CD4-positive, alpha-beta T cell treated with Interleukin-1 beta for 1 hour (primary cell): ENCODE measurements around the gene EPB42.
"Not testable (repeated sequence)": the region's sequence is repeated elsewhere in the genome, so short reads cannot be mapped to it uniquely, and the experiment has no call there.

Source experiments
- DNase-seq, 2 donors: peaks; one replicate each; pipeline ENCODE4 v3.0.0-alpha.2; 2020 to 2022

Gene EPB42

DNA sequence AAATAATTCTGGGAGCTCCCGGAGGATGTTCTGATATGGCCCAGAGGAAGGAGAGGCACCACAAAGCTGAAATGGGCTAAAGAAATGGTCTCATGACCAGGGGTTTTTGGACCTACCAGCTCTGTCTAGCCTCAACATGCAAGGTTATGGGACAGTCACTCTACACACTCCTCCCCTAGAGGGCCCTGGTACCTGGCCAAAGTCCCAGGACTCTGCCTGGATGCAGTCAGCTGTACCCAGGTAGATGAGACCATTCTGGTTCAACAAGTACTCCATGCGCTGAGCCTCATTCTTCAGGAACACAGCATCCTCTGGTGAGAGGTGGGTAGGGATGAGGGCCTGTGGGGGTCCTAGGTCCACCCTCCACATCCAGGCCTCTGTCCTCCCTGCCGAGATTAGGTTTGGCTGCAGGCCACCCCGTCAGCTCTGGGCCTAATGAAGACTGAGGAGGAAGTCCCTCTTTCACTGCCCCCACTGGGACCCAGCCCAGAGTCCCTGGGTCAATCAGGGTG, 9.5 kb downstream of the EPB42 start:
- DNase-seq, result no peak

DNA sequence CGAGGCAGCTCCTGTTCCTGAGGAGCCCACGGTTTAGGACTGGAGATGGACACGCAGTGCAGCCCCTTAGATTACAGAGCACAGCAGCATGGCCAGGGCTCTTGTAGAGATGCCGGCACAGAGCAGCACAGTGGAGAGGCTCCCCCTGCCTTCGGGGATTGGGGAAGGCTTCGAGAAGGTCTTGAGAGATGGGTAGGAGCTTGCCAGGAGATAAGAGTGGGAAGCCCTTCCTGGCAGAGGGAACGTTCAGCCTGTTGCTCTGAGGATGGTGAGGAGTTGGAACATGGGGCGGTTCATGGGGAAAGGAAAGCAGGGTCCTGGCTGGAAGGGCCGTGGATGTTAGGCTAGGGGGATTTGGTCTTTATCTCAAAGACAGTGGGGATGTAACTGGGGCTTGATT, 10.0 kb downstream of the EPB42 start:
- DNase-seq, result no peak

DNA sequence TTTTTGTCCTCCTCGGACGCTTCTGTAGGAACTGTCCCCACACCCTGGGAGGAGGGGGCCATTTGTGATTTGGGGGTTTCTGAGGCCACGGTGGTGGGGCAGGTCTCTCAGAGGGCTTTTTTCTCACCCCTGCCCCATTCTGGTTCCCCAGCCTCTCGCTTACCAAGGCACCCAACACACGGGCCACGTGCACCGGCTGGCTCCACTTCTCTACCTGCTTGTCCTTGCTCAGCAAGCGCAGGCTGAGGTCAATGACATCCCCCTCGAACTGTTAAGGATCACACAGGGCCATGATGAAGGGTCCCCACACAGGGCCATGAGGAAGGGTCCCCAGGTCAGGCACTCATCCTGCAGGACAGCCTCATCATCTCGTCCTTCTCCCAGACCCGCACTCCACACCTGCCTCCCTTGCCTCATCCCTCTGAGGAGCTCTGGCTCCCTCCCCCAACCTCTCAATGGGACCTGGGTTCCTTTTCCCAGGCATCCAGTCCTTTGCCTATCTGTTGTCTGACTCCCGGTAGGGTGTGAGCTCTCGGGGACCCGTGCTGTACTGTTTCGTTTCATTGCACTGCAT, 10.6 kb downstream of the EPB42 start:
- no peak for DNase-seq

DNA sequence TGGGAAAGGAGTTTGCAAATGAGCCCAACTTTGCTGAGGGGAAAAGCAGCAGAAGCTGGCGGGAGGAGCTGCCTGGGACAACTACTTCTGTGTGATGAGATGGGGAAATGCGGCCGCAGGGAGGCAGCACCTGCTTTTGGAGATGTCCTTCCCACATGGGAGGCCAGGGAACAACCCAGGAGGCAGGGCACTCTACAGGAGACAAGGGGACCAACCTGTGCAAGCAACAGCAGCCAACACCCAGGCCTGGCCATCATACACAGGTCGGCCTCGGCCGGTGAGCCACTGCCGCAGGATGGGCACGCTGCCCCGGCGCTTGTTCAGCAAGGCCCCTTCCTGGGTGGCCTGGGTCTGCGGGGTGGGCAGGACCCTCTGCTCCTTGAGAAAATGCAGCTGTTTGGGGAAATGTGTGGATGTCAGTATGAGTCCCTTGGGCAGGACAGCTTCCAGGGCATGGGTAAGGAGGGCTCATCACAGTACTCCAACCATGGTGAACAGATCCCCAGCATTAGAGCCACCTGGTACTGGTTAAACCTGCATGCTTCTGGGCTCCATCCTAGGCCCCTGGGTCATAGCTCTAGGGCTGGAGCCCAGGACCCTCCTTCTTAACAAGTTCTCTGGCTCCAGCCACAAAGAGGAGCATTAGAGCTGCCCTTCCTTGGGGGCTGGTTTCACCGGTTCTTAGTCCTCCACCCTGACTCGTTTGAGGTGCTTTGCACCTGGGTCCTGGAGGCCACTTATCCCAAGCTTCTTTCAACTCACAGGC, 11.6 kb downstream of the EPB42 start:
- DNase-seq, result no peak

DNA sequence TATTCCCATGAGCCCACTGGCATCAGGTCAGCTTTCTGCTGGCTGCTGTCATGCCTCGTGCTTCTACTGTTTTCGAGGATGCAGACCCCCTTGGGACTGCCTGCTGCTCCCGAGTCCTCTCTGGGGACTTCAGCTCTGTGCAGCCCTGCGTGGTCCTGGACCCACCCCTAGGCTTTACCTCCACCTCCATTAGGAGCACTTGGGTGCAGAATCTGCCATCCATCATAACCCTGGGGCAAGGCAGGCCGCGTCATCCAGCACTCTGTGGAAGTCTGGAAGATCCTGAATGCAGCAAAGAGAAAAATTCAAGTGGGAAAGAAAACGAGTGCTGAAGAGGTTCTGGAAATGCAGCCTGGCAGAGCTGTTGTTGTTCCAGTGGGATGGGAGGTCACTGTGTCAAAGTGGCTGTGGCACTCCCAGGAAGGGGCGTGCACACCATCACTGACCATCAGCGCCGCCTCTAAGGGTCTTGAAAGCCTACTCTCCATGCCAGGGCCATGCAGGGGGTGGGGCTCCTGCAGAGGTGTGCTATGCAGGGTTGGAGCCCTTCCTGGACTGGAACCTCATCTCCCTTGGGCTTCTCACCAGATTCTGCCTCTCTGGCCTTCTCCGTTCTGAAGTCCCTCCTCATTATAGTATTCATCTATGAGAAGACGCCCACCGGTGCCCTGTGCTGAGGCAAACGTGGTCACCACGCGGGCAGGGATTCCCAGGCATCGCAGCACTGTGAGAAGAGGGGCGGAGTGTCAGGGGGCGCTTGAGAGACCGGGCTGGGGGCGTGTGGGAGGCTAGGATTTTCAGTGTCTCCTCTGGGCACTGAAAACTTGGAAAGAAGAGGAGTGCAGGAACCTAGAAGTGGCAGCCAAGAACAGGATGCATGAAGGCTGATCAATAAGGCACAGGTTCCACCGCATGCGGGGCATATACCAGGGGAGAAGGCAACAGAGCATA, 12.5 kb downstream of the EPB42 start:
- DNase-seq, result no peak

DNA sequence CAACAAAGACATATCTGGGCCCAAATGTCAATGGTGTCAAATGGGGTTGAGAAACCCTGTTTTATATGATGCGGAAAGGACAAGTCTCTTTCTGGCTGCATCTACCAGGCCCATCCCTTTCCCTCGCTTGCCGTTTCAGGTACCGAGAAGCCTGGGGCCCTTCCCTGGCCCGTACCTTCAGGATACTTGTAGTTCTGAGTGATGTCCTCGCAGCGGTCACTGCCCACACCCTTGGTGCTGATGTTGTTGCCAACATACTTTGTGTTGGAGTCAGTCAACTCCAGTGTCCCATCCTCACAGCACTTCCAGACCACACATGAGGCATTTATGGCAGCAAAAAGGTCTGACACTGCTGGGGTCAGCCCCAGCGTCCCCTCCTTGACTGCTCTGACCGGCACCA, 13.8 kb downstream of the EPB42 start:
- DNase-seq, result no peak

DNA sequence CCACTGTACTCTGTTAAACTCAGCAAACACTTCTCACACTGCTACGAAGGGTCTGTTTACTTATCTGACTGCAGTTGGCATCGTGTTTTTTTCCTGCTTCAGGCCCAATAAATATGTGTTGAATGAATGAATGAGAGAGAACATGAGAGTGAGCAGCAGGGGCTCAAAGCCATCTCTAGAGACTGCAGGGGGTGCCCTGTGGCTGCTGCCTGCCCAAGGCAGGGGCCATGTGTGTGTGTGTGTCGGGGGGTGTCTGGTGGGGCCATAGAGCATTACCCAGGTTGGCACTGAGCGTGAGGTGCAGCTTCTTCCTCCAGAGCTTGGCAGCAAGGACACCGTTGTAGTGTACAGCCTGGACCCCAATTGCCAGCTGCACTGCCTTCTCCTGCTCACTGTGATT, 14.8 kb downstream of the EPB42 start:
- DNase-seq, result no peak

DNA sequence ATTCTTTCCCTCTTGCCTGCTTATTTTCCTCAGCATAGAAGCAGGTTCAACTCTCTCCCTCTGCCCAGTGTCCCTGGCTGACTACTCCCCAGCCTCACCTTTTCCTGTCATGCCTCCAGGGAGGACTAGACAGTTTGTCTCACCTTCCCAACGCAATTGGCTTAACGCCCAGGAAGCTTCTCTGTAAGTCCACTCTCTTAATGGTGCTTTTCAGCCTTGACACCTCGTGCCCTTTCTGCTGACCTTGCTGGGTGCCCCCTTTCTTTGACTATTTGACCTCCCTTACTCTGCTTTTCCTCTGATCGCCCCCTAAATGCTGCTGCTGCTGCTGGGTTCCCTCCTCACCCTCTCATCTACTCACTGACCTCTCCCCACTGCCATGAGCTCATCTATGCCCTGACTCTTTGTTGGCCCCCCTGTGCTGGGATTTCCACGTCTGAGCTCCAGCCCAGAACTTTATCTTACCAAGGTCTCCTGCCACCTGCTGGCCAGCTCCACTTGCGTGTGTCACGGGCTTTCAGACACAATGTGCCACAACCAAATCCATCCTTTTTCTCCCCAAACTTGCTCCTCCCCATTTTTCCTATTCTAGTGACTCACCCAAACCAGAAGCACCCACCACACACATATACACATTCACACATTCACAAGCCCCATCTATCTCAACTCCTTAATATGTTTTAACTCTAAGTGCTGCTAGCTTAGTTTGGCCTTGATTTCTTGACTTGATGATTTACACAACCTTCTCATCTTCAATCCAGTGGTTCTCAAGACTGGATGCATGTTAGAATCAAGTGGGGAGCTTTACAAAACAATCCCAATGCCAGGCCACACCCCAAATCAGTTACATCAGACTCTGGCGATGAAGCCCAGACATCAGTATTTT, 16.6 kb downstream of the EPB42 start:
- DNase-seq, result peak; percentile 36 to 47

DNA sequence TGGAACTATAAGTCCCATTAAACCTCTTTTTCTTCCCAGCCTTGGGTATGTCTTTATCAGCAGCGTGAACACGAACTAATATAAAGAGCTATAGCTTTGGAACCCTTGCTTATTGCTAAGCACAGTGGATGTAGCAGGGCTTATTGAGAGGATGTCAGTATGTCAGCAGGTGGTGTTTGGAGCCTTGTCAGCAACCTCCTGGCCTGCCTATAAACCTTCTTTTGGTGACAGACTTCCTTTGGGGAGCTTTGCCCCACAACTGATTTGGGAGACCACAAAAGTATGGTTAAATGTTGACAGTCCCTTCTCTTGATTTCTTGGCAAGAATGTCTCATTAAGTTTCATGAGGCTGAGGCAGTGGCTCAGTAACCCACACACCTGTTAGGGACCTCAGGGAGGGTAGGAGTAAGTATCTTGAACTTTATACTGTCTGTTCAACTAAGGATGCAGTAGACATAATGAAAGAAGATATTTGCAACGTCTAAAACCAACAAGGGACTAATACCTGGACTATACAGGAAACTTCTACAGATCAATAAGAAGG, 20.8 kb downstream of the EPB42 start:
- DNase-seq, result no peak

DNA sequence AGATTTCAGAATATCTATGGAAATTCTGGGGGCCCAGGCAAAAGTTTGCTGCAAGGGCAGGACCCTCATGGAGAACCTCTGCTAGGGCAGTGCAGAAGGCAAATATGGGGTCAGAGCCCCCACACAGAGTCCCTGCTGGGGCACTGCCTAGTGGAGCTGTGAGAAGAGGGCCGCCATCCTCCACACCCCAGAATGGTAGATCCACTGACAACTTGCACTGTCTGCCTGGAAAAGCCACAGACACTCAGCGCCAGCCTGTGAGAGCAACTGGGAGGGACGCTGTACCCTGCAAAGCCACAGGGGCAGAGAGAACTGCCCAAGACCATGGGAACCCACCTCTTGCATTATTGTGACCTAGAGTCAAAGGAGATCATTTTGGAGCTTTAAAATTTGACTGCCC, 21.8 kb downstream of the EPB42 start:
- DNase-seq, result no peak

DNA sequence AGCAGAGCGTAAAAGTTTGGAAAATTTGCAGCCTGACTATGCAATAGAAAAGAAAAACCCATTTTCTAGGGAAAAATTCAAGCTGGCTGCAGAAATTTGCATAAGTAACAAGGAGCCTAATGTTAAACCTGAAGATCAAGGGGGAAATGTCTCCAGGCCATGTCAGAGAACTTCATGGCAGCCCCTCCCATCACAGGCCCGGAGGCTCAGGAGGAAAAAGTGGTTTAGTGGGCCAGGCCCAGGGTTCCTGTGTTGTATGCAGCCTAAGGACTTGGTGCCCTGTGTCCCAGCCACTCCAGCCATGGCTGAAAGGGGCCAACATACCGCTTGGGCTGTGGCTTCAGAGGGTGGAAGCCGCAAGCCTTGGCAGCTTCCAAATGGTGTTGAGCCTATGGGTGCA, 22.3 kb downstream of the EPB42 start:
- DNase-seq, result not testable (repeated sequence)

DNA sequence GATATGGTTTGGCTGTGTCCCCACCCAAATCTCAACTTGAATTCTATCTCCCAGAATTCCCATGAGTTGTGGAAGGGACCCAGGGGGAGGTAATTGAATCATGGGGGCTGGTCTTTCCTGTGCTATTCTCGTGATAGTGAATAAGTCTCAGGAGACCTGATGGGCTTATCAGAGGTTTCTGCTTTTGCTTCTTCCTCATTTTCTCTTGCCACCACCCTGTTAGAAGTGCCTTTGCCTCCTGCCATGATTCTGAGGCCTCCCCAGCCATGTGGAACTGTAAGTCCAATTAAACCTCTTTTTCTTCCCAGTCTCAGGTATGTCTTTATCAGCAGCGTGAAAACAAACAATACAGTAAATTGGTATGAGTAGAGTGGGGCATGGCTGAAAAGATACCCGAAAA, 23.0 kb downstream of the EPB42 start:
- not testable (repeated sequence) for DNase-seq

DNA sequence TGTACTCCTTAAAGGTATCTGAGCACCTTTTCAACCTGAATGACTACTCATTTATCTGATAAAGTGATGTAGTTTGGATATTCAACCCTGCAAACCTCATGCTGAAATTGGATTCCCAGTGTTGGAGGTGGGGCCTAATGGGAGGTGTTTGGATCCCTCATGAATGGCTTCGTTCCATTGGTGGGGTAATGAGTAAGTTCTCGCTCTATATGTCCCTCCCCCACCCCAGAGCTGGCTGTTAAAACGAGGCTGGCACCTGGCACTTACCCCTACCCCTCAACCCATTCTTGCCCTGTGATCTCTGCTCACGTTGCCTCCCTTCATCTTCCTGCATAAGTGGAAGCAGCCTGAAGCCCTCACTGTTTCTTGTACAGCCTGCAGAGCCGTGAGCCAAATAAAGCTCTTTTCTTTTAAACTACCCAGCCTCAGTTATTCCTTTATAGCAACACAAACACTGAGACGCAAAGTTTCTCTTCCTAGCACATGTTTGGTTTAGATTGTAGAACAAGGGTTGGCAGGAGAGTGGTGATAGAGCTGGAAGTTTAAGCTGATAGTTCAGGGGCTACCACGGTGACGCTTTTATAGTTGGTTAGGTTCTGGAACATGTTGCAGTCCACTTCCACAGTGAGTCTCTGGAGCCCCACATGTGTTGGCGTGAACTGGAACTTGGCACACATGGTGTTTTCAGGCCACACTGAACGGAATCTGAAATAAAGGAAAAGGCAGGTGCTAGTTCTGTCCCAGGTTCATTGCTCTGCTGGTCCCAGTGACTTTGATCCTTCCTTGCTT, 23.9 kb downstream of the EPB42 start:
- DNase-seq, result no peak

DNA sequence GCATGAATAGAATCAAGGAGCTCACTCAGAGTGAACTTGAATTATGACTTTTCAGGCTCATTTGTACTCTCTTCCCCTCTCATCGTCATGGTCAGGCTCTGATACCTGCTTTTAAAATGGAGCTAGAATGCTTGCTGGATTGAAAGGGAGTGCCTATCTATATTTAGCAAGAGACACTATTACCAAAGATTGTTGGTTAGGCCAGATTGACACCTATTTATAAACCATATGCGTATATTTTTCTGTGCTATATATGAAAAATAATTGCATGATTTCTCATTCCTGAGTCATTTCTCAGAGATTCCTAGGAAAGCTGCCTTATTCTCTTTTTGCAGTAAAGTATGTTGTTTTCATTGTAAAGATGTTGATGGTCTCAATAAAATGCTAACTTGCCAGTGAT, 26.0 kb downstream of the EPB42 start:
- no peak for DNase-seq

DNA sequence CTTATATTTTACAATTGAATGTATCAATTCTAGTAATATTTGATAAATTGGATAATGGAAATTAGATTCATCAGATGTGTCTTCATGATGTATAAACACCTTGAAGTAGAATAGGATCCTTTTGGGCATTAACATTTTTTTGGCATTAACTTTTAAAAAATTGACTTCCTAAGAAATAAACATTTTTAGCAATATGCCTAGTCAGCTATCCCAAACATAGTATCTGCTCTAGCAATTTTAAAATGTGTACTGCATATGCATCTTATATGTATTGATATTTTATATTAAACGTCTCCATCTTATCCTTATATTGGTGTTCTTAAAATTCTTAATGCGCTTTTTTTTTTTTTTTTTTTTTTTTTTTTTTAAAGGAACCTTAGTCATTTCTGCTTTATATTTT, 27.1 kb downstream of the EPB42 start:
- no peak for DNase-seq

DNA sequence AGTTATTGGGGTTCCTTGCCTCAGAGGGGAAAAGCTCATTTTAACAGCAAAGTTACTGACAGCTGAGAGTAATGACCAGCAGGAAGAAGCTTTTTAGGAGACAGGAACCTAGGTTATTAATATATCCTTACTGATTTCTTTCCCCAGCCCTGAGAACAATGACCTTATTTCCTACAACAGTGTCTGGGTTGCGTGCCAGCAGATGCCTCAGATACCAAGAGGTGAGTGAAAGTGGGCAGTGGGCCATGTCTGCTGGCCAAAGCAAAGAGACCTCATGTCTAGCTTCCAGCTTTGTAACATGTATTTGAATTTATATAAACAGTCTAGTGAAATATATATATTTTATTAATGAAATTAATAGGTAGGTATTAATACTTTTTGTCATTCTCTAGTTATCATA, 30.6 kb downstream of the EPB42 start:
- DNase-seq, result no peak

DNA sequence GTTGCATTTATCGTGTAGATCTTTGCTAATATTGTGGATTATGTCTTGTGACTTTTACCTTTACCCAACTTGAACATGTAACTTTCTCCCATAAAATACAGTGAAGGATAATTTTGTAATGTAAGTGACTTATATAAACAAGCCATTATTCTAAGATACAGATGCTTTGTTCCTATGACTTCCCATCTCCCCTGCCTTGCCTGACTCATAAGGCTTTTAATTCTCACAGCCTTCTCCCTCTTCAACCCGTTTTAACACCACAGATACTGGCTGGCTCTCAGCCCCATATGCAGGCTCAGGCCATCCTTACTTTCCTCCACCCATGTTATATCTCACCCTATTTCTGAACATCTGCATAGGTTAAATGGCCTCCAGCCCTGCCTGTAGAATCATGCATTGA, 31.5 kb downstream of the EPB42 start:
- DNase-seq, result no peak

DNA sequence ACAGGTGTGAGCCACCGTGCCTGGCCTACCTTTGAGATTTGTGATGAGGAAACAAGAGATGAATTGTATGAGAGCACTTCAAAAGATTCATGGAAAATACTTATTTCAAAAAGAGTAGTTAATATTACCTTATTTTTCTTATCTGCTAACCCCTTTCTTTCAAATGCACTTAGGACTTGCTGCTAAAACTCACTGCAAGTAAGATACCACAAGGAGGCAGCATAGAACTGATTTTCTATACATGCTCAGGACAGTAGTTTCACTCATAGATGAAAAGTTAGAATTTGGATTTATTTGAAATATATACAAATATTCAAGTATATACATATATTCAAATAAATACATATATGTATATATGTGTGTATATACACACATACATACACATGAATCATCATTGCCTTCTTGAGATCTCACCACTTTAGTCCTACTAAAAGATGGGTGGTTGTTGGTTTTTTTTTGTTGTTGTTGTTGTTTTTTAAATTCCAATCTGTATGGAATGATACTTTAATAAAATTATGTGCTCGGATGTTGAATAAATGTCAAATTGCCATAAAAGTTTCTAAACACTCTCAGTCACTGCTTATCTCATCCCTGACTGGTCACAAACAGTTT, 33.2 kb downstream of the EPB42 start:
- peak in 1 of 2 donors; percentile 62 for DNase-seq

DNA sequence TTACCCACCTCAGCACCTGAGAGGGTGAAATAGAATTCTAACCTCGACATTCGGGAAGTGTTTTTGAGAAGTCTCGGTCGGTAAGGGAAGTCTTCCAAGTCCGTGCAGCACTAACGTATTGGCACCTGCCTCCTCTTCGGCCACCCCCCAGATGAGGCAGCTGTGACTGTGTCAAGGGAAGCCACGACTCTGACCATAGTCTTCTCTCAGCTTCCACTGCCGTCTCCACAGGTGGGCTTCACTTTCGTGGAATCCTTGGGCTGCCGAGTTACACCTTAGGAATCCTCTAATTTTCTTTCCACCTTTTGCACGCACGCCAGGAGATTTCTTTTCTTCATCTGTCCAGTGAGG, 34.8 kb downstream of the EPB42 start:
- no peak for DNase-seq

DNA sequence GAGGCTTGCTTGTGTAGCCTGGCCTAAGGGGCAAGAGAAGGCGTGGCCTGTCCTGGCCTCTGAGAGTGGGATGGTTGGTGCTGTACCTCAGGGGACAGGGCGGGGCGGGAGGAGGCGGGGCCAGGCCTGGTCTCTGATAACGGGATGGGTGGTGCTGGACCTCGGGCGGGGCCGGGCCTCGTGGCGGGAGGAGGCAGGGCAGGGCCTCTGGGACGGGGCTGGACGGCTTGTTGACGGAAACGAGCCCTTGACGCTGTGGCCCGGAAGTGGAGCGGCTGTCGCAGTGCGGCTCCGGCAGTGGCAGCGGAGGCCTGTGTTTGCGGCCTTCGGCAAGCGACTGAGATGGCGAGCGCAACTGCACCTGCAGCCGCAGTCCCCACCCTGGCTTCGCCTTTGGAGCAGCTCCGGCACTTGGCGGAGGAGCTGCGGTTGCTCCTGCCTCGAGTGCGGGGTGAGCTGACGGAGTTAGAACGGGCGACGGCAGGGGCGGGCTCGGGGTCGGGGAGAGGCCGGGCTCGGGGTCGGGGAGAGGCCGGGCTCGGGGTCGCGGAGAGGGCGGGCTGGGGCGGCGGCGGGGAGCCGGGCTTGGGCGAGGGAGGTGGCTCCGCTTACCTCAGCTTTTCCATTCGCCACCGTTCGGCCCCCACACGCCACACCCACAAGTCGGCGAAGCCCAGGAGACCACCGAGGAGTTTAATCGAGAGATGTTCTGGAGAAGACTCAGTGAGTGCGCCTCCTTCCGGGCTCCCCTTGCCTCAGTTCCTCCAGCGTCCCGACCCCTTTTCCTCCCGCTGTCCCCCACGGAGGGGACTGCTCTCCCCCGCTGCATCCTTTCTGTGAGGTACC, 35.4 kb downstream of the EPB42 start, which contains the start of gene CCNDBP1:
Gene CCNDBP1 (plus strand): TSS at position 247 of the 846 bp plus-strand sequence. CDS start 96 bp downstream, at position 343.
- peak; percentile 92 to 93 for DNase-seq
